Measurements from ENCODE around the gene RAB10.
"Not testable (repeated sequence)": the region's sequence is repeated elsewhere in the genome, so short reads cannot be mapped to it uniquely, and the experiment has no call there.

RAB10 gene

DNA sequence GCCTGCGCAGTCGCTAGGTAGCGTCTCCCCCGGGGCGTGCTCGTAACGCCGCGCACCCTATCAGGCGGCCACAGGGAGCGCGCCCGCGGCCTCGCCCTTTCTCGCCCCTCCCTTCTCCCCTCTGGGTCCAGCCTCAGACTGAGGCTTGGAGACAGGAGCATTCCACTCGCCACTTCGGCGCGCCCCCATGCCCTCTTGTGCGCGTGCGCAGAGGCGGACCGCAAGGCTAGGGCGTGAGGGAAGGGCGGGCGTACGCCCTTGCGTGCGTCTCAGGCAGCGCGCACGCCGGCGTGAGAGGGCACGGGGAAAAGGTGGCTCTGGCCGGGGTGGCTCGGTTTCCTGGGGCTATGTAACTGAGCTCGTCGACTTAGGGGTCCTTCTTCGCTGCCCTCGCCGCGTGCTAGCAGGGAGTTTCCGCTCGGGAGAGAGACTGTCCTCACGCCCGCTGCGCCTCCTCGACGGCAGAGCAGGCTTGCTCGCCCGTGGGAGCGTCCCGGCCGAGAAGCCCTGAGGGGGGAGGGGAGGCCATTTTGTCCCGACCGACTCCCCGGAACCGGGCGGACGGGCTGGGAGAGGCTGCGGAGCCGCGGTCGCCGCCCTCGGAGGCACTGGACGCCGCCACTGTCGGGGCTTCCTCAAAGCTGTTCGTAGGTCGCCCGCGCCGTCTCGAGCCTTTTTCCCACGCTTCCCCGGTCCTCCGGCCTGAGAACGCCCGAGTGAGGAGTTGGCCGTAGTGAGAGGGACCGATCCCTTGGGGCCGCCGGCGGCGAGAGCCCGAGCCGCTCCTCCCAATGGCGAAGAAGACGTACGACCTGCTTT is at the start of gene RAB10:
Gene RAB10, plus strand, starts transcription at position 267 of the 819 bp plus-strand sequence. Its CDS starts 525 bp downstream, at position 792.
- peak; percentile 99 to 100 (median 100) for DNase-seq

DNA sequence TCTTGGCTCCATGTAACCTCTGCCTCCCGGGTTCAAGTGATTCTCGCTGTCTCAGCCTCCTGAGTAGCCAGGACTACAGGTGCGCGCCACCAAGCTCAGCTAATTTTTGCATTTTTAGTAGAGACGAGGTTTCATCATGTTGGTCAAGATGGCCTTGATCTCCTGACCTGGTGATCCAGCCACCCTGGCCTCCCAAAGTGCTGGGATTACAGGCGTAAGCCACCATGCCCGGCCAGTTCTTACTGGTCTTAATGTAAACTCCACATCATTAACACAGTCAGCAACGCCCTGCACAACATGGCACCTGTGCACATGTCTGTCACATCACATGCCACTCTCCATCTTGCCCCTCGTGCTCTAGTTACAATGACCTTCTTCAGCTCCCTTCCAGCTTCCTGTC is 45.8 kb upstream of the RAB10 start:
- DNase-seq: no peak

DNA sequence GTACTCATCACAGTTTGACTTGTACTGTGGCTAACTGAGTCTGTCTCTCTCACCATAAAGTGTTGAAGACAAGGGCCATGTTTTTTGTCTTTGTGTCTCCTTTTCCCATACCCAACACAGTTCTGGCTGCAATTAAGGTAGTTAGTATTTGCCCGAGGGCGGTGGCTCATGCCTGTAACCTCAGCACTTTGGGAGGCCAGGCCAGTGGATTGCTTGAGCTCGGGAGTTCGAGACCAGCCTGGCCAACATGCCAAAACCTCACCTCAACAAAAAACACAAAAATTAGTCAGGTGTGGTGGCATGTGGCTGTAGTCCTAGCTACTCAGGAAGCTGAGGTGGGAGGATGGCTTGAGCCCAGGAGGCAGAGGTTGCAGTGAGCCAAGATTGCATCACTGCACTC is 44.7 kb upstream of the RAB10 start:
- DNase-seq: no peak

GRCh38 chr2:25991965-25992364 is 41.9 kb upstream of the RAB10 start:
- no peak for DNase-seq

DNA sequence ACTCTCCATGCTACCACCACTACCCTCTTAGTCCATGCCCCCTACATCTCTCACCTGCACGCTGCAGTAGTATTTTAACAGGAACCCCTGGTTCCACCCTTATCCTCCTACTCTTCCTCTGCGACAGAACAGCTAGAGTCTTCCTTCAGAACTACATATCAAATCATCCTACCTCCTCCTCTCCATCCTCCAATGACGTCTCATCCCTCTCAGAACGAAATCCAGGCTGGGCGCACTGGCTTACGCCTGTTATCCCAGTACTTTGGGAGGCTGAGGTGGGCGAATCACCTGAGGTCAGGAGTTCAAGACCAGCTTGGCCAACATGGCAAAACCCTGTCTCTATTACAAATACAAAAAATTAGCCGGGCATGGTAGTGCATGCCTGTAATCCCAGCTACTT is 41.3 kb upstream of the RAB10 start:
- no peak for DNase-seq

- DNase-seq: no peak
Observed at GRCh38 chr2:25993049-25993448, 40.8 kb upstream of the RAB10 start.

- DNase-seq: no peak
Observed at GRCh38 chr2:25994509-25994908, 39.4 kb upstream of the RAB10 start.

DNA sequence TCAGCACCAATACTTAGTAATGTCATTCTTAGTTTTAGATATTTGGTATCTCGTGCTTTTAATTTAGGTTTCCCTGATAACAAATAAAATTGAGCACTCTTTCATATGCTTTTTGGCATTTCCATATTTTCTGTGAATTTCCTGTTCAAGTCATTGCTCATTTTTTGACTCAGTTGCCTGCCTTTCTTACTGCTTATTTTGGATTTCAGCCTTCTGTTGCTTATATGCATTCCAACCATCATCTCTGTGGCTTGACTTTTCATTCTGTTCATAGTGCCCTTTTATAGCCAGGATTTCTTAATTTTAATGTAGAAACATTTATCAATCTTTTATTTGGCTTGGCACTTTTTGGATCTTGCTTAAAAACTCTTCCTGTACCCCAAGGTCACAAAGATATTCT is 37.0 kb upstream of the RAB10 start:
- DNase-seq: no peak

DNA sequence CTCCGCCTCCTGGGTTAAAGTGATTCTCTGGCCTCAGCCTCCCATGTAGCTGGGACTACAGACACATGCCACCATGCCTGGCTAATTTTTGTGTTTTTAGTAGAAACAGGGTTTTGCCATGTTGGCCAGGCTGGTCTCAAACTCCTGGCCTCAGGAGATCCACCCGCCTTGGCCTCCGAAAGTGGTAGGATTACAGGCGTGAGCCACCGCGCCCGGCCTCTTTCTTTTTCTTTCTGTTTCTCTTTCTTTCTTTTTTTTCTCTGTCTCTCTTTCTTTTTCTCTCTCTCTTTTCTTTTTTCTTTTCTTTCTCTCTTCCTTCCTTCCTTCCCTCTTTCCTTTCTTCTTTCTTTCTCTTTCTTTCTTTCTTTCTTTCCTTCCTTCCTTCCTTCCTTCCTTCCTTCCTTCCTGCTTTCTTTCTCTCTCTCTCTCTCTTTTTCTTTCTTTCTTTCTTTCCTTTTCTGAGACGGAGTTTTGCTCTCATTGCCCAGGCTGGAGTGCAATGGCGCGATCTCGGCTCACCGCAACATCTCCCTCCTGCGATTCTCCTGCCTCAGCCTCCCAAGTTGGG is 35.0 kb upstream of the RAB10 start:
- not testable (repeated sequence) for DNase-seq

- DNase-seq: not testable (repeated sequence)
Observed at GRCh38 chr2:25999406-25999805, 34.5 kb upstream of the RAB10 start.

DNA sequence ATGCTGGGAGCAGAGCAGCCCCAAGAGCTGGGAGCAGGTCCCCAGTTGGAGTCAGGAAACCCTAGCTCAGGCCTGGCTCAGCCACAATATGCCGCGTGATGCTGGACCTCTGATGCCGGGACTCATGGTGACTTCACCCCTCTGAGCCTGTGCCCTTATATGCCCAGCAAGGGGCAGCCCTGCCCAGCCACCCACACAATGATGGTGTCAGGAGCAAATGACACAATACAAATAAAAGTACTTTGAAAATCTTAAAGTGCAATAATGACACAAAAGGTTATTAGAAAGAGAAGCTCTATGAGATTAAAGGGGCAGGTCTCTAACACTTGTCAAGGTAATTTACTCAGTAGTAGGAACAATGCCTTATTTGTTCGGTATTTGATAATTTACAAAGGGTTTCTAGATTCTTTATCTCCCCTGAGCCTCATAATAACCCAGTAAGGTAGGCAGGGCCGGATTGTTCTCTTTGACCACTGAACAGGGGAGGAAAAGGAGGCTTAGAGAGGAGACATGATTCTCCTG is 33.3 kb upstream of the RAB10 start:
- peak; percentile 95 to 97 (median 96) for DNase-seq

DNA sequence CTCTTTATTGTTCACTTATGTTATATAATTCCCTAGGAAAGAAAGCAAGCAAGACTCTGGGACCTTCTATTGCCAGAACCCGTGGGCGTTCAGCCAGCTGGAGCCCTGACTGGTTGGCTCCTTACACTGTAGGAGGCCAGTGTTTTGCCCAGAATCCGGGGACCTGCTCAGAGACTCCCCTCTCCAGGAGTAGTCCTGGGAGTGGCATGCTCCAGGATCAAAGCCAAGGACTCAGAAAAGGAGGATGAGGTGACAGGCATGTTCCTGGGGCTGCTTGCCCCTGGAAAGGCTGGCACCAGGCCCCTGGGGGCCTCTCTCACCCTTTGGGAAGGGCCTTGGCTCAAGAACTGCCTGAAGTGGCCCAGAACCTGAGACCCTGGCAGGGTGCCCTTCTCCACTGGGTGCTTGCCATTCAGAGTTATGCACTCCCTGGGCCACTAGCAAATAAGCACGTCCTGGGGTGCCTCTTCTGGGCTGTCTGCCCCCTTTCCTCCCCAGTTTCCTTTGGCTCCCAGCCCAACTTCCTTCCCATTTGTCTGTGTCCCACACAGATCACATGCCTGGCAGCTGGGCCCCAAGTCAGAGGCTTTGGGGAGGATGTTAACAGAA is 32.0 kb upstream of the RAB10 start:
- DNase-seq: peak; percentile 64 to 81 (median 66)

- DNase-seq: peak; percentile 86 to 94 (median 91)
Observed at GRCh38 chr2:26002632-26003310, 31.1 kb upstream of the RAB10 start.

- DNase-seq: no peak
Observed at GRCh38 chr2:26008095-26008494, 25.8 kb upstream of the RAB10 start.

DNA sequence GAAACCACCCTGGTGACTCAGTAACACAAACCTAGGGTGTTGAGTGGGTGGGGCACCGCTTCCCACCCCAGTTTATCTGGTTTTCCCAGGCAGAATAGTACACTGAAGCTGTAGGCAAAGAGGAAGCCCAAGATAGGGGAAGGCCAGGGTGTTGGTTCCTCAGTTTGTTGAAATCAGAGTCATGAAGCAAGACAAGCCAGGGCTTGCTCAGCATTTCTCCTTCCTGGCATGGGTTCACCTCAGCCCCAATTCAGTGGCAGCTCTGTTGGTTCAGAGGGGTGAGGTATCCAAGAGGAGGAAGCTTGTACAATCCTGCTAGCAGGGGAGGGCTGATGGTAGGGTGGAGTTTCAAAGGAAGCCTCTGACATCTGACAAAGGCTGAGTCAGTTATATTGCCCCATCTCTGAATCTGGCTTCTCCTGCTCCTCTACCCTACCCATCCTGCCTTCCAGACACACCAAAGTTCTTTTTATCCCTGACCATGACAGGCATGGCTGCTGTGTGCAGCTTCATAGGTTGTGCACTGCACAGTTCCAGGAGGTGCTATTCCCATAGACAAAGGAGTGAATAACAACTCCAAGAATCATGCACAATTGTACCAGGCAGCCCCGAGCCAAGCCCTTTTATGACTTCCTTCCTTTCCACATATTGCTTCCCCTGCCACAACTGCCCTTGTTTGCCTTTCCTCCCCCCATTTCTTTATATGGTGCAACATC is 24.9 kb upstream of the RAB10 start:
- peak; percentile 95 to 99 (median 98) for DNase-seq

DNA sequence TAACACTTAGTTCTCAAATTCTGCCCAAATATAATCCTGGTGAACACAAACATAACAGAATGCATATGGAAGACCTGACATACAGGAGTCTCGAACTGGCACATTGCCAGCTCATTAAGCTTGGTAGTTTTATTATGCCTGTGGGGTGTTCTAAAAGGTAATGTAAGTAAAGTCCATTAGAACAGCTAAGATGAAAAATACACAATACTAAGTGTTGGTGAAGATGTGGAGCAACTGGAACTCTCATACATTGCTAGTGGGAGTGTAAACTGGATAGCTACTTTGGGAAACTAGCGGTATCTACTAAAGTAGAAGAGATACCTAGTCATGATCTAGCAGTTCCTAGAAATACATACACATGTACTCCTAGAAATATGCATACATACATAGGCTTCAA is 24.3 kb upstream of the RAB10 start:
- no peak for DNase-seq

- no peak for DNase-seq
Observed at GRCh38 chr2:26010943-26011342, 22.9 kb upstream of the RAB10 start.

GRCh38 chr2:26011609-26011989 is 22.3 kb upstream of the RAB10 start:
- DNase-seq: peak; percentile 85 to 94 (median 89)

GRCh38 chr2:26011990-26012856 is 21.7 kb upstream of the RAB10 start:
- DNase-seq: peak; percentile 93 to 97 (median 94)

GRCh38 chr2:26013668-26014067 is 20.2 kb upstream of the RAB10 start:
- DNase-seq: peak in 1 of 3 donors; percentile 29

GRCh38 chr2:26016012-26016705 is 17.7 kb upstream of the RAB10 start:
- DNase-seq: peak; percentile 84 to 96 (median 91)
